Measurements from ENCODE around the gene ATG2A. TPM values are rescaled to one million over a fixed set of nuclear protein-coding genes. Genes with fewer than 3 reads are reported as not detected.

ATG2A gene
- total RNA-seq, 1 experiment from 2014 or later: 15.1 TPM

DNA sequence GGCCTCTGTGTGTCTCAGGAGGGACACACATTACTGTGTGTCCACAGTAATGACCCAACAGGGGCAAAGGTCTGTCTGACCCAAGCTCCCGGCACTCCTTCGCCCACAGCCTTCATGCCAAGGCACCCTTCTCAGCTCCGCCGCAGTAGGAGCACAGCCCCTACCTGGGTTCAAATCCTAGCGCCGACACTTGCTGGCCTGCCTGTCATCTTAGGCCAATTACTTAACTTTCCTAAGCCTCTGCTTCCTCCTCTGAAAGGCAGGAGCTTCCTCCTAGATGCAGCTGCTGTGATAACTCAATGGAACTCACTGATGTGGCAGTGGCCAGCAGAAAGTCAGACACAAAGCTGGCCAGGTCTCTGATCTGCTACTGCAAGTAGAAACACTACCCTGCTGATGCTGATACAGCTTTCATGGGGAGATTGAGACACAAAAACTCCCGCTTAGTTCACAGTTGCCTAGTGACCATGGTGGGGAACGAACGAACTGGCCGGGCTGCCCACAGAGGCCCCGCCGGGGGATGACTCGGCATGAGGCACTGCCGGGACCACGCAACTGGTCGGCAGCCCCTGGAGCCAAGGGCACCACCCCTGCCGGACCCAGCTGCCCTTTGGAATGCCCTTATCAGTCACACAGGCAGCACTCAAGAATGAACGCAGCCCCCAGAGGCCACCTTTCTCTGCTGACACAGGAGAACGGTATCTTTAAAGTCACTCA lies 46.7 kb downstream of the ATG2A start:
- peak; percentile 70 for DNase-seq (ENCODE audit: low spot score)

DNA sequence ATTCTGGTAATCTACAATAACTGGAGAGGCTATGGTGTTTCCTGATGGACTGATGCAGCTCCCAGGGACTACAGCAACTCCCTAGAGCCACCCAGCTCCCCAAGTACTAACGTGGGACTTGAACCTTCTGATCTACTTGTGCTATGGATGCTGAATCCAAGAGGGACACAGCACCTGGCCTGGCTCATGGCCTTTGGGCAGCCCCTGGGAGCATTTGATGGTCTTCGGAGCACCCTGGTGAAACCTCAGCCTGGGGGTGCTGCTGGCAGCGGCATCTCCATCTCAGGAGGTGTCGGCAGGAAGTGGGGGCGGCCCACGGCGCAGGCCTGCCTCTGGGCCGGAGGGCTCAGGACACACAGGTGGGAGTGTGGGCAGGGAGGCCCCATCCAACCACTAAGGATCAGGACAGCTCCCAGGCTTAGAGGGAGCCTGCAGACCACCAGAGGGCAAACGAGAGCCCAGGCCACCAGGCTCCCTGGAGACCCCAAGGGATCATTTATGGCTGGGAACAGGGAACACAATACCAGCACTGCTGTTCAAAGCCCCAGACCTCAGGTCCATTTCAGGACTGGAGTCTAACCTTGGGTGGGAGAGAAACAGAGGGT lies 47.3 kb downstream of the ATG2A start:
- no peak for DNase-seq (ENCODE audit: low spot score)

DNA sequence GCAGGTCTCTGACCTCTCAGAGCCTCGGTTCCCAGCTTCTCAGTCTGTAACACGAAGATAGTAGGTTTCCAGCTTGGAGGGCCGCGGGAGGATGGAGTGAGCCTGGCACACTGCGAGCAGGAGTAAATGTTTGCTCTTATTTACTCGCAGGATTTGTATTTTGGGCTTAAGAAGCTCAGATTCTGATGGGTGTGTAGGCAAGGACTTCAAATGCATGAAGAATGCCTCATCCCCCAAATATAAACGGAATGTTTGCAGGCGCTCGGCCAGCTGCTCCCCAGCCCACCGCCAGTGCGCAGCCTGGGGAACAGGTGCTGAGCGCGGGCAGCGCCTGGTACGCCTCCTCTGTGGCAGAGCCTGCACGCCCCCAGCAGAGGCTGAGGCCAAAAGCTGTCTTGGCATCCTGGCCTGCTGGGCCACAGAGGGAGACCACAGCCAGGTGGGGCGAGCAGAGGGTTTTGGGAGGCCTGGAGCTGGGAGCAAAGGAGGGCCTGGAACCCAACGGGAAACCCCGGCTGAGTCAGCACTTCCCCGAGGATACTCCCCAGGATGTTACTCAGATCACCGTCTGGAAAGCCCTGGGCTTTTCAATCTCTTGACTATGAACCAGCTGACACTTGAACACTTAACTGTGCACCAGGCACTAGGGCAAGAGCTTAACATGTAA lies 48.0 kb downstream of the ATG2A start:
- peak; percentile 96 for DNase-seq (ENCODE audit: low spot score)

DNA sequence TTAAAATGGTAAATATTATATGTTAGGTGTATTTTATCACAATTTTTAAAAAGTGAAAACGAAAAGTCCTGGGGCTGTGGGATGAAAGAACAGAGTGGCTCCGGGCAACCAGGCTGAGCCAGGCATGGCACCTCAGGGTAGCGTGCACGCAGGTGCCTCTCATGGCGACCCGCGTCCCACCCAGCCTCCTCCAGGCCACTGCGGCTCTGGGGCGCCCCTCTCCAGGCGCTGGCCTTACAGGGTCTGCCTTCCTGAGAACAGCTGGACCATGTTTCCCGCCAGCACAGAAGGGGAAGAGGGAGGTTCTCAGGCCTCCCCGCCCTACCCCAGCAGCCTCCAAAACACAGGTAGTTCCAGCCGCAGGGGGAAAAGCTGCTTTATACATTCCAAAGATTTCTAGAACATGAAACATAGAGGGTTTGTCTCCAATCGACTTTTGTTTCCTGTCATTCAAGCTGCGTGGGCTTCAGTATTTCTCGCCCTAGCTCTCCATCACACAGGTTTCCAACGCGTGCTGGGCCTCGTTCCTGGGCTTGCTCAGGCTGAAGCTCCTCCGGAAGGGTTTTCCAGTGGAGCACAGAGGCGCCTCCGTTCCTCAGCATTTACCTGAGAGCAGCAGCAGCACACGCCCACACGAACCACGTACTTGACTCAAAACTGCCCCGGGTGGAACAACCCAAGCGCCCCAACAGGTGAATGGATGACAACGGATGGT lies 49.1 kb downstream of the ATG2A start:
- DNase-seq (ENCODE audit: low spot score): no peak

DNA sequence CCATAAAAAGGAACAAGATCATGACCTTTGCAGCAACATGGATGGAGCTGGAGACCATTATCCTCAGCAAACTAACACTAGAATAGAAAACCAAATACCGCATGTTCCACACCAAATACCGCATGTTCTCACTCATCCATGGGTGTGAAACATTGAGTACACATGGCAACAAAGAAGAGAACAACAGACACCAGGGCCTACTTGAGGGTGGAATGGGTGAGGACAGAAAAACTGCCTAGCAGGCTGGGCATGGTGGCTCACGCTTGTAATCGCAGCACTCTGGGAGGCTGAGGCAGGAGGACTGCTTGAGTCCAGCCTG lies 50.9 kb downstream of the ATG2A start:
- DNase-seq (ENCODE audit: low spot score): no peak

DNA sequence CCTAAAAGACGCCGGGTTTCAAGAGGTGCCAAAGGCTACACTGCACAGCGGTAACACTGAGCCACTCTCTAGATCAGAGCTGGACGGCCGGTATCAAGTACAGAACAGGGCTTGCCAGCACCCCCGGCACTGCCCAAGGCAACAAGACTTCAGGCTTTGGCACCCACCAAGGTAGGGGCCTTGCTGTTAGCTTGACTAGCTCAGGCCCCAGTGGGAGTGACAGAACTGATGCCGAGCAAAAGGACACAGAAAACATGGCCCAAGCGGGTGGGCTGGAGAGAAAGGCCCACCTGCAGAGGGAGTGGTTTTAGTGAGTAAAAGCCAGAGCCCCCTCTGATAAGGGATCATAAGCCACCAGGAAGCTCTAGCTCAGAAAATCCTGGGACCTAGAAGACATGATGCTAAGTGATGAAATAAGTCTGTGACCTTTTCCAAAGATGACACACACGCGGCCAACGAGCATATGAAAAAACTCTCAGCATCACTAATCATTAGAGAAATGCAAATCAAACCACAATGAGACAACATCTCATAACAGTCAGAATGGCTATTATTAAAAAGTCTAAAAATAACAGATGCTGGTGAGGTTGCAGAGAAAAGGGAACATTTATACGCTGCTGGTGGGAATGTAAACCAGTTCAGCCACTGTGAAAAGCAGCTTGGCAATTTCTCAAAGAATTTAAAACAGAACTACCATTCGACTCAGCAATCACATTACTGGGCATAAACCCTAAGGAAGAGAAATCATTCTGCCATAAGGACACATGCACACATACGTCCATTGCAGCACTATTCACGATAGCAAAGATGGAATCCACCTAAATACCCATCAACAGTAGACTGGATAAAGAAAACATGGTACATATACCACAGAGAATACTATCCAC lies 51.5 kb downstream of the ATG2A start:
- DNase-seq (ENCODE audit: low spot score): peak; percentile 76

DNA sequence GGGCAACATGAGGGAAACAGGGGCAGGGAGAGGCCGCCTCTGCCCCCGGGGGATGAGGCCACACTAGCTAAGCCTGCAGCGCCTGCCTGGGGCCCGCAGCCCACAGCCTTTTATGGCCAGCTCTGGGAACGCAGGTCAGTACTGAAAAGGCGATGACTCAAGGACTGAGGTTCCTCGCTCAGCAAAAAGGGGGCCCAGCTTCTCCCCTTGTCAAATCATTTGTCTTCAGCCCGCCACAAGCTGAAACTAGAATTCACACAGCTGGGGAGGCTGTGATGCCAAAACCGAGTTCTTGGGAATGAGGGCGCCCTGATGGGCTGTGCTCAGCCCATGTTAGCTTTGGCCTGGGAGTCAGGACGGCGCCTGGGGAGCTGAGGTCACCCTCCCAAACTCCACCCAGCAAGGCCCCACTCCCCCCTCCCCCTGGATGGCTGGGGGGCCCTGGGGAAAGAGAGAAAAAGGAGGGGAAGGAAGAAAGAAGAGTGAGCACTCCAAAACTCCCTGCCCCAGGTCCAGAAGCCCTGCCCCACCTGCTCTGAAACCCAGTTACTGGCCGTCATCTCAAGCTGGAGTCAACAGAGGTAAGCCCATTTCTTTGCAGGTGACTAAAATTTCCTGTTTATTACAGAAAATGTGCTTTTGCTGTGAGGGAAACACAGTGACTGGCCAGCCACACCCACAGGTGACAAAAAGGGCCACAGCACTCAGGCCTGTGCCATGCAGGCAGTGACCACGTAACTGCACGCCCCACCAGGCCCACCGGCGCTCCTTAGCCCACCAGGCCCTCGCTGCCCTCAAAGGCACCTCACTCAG lies 52.3 kb downstream of the ATG2A start:
- DNase-seq (ENCODE audit: low spot score): peak; percentile 92

DNA sequence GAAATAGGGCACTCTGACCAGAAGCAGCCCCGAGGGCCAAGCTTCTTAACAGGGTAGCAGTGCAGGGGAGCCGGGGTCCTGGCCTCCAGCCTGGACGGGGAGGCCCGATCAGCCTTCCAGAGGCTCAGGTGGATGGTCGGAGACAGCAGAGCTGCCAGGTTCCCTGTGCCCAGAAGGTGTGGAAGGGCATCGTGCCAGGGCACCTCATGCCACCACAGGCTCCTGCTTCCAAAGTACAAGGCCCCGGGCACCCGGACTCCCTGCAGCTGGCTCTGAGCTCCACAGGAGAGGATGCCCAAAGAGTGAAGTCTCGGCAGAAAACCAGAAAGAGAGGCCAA lies 52.9 kb downstream of the ATG2A start:
- DNase-seq (ENCODE audit: low spot score): no peak

DNA sequence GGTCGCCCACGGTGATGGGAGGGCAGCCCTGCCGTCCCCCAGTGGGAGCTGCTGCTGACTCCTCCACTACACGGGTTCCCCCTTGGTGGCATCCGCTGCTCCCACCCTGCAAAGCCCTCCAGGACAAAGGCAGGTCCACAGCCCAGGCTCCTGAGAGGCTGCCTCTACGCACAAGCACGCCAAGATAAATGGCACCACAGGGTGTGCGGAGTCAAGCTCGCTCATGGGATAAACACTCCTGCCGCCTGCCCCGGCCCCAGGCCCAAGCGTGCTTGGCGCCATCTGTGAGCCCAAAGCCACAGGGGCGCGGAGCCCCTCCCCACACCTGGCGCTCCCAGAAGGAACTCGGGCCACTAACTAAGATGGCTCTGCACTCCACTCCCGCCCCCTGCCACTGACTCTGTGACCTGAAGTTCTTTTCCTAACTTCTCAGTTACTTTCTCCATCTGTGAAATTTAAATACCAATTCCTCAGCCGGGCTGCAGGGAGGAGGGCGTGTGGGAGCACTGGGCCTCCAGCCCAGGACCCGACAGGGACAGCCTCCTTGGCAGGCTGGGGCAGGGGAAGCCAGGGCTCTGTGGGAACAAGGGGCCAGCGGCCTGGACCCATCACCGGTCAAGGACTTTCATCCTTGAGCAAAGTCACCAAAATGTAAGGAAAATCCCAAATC lies 53.5 kb downstream of the ATG2A start:
- no peak for DNase-seq (ENCODE audit: low spot score)

DNA sequence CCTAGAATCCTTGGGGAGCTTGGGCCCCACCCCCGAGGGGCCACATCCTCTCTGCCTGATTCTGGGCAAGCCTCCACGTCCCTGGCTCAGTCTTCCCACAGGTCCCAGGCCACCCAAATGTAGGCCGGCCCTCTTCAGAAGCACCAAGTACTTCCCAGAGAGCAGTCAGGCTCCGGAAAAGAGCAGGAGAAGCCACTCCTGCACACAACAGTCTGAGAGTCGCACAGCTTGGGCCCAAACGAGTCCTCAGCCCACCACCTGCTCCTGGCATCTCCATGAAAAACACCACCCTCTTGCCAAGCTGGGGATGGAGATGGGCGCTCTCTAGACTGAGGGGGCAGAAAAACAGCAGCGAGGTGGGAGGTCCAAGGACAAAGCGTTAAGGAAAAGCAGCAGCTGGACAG lies 54.0 kb downstream of the ATG2A start:
- DNase-seq (ENCODE audit: low spot score): no peak

DNA sequence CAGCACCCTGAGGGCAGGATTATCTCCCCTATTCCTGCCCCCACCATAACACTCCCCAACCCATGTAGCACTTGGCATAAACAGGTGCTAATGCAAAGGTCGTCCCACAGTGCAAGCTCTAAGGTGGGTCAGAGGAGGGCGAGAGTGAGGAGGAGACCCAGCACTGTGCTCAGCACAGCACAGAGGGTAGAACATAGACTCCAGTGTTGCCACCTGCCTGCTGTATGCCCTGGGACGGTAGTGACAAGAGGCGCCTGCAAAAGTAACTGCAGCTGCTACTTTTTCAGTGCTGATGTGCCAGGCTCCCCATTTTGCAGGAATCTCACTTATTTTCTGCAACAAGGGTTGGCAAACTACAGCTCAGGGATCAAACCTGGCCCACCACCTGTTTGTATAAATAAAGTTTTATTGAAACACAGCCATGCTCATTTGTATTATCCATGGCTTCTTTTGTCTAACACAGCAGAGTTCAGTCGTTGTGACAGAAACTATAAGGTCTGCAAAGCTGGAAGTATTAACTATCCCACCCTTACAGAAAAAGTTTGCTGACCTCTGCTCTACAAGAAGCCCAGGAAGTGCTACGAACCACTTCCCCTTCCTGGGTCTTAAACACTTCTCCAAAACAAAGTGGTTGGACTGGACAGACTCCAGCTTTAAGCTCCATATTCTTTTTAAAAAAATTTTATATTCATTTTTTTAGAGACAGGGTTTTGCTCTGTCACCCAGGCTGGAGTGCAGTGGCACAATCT lies 55.6 kb downstream of the ATG2A start:
- no peak for DNase-seq (ENCODE audit: low spot score)

DNA sequence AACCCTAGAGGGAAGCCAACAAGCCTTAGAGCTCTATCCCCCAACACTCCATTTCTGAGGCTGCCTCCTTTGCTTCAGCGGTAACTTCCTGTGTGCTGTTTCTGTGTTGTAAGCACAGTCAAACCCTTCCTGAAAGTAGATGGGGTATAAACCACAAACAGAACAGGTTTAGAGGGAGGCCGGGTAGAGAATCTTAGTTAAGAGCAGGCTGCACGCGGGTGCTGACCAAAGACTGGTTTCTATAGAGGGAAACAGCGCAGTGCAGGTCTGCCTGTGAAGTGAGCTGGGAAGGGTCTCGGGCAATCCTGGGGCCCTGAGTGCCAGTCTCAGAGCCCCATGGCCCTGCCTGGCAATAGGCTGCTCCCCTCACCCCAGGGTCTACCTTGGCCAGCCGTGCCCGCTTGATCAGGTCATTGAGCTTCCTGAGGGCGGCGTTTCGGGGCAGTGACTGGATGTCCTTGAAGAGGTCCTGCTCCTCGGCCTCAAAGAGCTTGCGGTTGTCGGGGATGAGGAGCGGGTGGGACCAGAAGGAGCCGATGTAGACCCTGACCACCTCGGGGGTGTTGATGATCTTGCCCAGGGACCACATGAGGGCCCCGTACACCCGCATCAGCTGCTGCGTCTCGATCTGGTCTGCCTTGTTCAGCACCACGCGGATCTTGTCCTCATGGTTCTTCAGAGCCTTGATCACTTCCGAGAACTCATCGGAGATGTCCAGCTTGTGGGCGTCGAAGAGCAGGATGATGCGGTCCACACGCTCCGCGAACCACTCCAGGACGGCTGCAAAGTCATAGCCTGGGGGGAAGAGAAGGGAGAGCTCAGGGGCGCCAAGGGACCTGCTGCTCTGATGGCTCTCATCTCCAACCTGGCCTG lies 57.2 kb downstream of the ATG2A start:
- DNase-seq (ENCODE audit: low spot score): no peak

DNA sequence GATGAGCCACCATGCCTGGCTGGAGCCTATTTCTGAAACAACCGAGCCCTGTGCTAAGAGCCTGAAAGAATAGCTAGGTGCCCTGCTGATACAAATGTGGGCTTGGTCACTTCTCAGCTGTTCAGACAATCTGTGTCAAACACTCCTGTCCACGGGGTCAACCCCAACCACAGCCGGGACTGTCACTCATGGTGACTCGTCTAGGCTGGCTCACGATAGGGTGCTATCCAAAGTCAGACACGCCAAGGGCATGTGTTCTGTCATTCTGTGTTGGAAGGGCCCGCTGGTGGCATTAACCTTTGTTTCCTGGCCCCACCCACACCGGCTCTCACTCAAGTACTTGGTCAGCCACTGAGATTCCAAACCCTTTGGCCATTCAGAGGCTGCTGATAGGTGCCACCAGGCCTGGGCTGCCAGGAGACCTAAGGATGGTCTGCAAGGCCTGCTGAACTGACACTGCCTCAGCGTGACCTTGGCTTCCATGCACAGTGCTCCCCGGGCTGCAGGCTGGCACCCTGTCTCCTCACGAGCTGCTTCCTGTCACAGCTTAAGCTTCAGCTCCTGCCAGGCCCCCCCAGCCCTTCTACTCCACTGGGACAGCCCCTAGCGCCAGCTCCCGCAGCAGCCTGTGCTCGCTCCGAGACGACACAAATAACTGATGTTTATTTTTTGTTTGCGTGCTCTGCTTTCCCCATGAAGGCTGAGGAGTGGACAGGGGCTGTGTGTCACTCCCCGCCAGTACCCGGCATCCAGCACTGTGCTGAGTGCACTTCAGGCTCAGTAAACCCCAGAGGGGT lies 58.3 kb downstream of the ATG2A start:
- DNase-seq (ENCODE audit: low spot score): no peak

DNA sequence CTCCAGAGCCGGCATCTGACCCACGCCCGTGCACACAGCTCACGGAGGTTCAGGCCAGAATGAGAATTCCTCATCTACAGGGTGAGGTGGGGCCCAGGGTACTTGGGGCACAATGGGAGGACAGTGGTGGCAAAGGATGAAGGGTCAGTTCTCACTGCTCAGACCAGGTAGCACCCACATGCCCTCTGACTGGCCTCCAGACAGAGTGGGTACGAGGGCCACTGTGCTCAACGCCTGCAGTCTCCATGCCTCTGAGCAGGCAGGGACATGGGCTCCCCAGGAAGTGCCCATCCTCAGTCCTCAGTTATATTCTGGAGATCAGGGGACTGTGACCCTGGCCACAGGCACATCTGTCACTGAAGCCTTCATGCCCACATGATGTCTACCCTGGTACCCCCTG lies 59.5 kb downstream of the ATG2A start:
- DNase-seq (ENCODE audit: low spot score): no peak

DNA sequence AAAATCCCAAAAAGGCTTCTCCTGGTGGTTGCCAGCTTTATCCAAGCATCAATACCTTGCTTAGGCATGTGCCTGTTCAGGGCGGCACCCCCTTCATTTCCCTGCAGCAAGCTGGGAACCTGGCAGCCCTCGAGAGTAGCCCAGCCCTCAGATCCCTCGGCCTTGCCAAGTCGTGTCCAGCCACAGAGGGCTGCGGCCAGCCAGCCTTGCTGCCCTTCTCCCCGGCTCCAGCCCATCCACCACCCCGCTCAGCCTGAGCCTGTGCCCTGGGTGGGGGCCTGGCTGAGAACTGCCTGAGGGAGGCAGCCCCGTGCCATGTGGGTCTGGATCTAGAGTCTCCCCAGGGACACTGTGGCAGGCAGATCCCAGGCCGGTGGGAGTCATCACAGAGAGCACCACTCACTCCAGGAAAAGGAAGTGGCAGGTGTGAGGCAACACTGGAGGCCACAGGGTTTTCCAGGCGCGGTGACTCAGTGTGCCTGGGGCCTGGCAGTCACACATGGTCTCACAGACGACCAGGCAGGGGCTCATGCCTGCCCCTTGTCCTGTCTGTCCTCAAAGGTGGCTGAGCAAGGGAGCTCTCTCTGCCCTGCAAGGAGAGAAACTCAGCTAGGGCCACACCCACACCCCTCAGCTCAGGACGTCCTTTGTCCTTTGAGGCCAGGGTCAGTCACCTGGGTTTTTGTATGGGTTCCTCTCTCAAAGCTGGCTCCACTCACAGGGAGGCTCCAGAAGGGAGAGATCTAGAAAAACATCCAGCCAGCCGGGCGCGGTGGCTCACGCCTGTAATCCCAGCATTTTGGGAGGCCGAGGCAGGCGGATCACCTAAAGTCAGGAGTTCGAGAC lies 60.4 kb downstream of the ATG2A start:
- DNase-seq (ENCODE audit: low spot score): peak; percentile 96

DNA sequence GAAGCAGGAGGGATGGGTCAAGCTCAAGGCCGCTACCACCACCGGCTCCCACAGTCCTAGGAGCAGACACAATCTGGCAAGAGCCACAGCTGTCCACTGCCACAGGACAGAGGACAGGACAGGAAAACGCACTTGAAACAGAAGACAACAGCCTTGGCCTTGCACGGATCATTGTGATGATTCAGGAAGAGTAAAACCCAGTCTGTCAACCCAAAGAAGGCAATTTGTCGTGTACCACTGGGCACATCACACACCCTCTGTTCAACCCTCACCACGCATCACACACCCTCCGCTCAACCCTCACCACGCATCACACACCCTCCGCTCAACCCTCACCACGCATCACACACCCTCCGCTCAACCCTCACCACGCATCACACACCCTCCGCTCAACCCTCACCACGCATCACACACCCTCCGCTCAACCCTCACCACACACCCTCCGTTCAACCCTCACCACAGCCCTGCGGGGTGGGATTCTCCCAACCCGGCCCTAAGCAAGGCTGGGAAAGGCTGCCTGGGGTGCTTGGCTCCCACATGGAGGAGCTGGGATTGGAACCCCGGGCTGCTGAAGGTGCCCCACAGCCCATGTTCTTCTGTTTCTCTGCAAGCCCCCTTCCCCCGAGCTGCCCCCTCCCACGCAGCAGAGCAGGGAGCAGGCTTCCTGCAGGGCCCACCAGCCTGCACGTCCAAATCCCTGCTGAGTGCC lies 61.3 kb downstream of the ATG2A start:
- DNase-seq (ENCODE audit: low spot score): no peak
